ENCODE data around the gene DBN1.

GRCh38 chr5:177490992-177491391 is 17.6 kb upstream of the DBN1 start:
- TF ChIP-seq FOSL1 (IDR thresholded peaks at IDR 0.05; ENCODE audit: insufficient read depth, low read depth, low read length) (no peak), ATF2 (IDR thresholded peaks at IDR 0.05; ENCODE audit: low read length) (no peak), CHD2 (IDR thresholded peaks at IDR 0.05; ENCODE audit: low read length) (no peak), CTCF (IDR thresholded peaks at IDR 0.05; ENCODE audit: control extremely low read depth in 1 of 3, insufficient read depth in 1 of 3, low read depth in 1 of 3, low read length in 3 of 3) (no peak), SP1 (IDR thresholded peaks at IDR 0.05; ENCODE audit: low read depth, low read length) (no peak)
